Glutamatergic neuron (in vitro differentiated cells): ENCODE measurements around the gene ANKRD33B. TPM values are rescaled to one million over a fixed set of nuclear protein-coding genes. Genes with fewer than 3 reads are reported as not detected.

Experiments used
- DNase-seq: peaks from one replicate; pipeline ENCODE4 v3.0.0; 2022
- H3K27ac Mint-ChIP-seq: one replicate; pipeline ENCODE4 v1.8.0; 2020; ENCODE audit warnings: mild to moderate bottlenecking, mixed read lengths, inconsistent platforms; ENCODE audit not compliant: unreplicated experiment
- H3K27me3 Mint-ChIP-seq: one replicate; pipeline ENCODE4 v1.8.0; 2020; ENCODE audit warnings: mild to moderate bottlenecking, moderate library complexity, mixed read lengths, inconsistent platforms; ENCODE audit not compliant: unreplicated experiment
- H3K36me3 Mint-ChIP-seq: one replicate; pipeline ENCODE4 v1.8.0; 2020; ENCODE audit warnings: mild to moderate bottlenecking, mixed read lengths, inconsistent platforms; ENCODE audit not compliant: unreplicated experiment
- H3K4me1 Mint-ChIP-seq: one replicate; pipeline ENCODE4 v1.8.0; 2020; ENCODE audit warnings: mild to moderate bottlenecking, low read depth, mixed read lengths, inconsistent platforms; ENCODE audit not compliant: unreplicated experiment
- H3K4me3 Mint-ChIP-seq: one replicate; pipeline ENCODE4 v1.8.0; 2020; ENCODE audit warnings: mild to moderate bottlenecking, mixed read lengths, inconsistent platforms; ENCODE audit not compliant: unreplicated experiment
- H3K9me3 Mint-ChIP-seq: one replicate; pipeline ENCODE4 v1.8.0; 2020; ENCODE audit warnings: mild to moderate bottlenecking, moderate library complexity, mixed read lengths, inconsistent platforms; ENCODE audit not compliant: unreplicated experiment
- total RNA-seq: library from RNA; stranded (reverse); fragmentation: NEBNext Ultra II Directional; extraction: Animal tissue kit (Norgen Biotek cat#: 25700); gene quantifications from one replicate; pipeline ENCODE4 v1.2.1, GENCODE V29; 2021; ENCODE audit not compliant: unreplicated experiment
- TF ChIP-seq, protein P1 (sequence below): fragments of 200-600 bp; sonication (generic); IDR thresholded peaks from one replicate; pipeline ENCODE4 v1.5.0; 2021; ENCODE audit not compliant: partially characterized antibody, unreplicated experiment

Gene ANKRD33B
- total RNA-seq, 1 donor from 2014 or later = 14.5 TPM

DNA sequence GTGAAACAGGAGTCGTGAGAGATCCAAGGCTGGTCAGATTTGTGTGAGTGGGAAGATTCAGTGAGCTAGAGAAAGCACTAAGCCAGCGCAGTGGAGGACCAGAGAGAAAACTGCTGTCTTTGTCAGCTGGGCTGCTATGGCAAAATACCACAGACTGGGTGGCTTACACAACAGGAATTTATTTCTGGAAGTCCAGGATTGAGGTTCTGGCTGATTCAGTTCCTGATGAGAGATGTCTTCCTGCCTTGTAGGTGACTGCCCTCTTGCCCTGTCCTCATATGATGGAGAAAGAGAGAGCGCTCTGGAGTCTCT, 24.2 kb upstream of the ANKRD33B start:
- no peak for DNase-seq
- H3K27ac Mint-ChIP-seq = no peak overlapping the region
- H3K4me3 Mint-ChIP-seq = no peak overlapping the region
- peaks cover 9% of the 10 kb centered on the region for H3K4me1 Mint-ChIP-seq
- H3K36me3 Mint-ChIP-seq = peaks cover 4% of the 10 kb centered on the region
- TF ChIP-seq, protein P1, sequence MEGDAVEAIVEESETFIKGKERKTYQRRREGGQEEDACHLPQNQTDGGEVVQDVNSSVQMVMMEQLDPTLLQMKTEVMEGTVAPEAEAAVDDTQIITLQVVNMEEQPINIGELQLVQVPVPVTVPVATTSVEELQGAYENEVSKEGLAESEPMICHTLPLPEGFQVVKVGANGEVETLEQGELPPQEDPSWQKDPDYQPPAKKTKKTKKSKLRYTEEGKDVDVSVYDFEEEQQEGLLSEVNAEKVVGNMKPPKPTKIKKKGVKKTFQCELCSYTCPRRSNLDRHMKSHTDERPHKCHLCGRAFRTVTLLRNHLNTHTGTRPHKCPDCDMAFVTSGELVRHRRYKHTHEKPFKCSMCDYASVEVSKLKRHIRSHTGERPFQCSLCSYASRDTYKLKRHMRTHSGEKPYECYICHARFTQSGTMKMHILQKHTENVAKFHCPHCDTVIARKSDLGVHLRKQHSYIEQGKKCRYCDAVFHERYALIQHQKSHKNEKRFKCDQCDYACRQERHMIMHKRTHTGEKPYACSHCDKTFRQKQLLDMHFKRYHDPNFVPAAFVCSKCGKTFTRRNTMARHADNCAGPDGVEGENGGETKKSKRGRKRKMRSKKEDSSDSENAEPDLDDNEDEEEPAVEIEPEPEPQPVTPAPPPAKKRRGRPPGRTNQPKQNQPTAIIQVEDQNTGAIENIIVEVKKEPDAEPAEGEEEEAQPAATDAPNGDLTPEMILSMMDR = no peak
- H3K27me3 Mint-ChIP-seq = peaks cover 2% of the 10 kb centered on the region
- H3K9me3 Mint-ChIP-seq = peaks cover 9% of the 10 kb centered on the region

GRCh38 chr5:10540036-10540544, 23.8 kb upstream of the ANKRD33B start:
- Mint-ChIP-seq H3K4me3 (no peak overlapping the region), H3K27me3 (no peaks in the 10 kb centered on the region), H3K36me3 (peaks cover 4% of the 10 kb centered on the region), H3K9me3 (peaks cover 6% of the 10 kb centered on the region), H3K4me1 (peaks cover 5% of the 10 kb centered on the region), H3K27ac (no peak overlapping the region)
- DNase-seq = no peak
- TF ChIP-seq, protein P1 = no peak

- Mint-ChIP-seq H3K27me3 (no peaks in the 10 kb centered on the region), H3K4me1 (peaks cover 5% of the 10 kb centered on the region), H3K36me3 (peaks cover 4% of the 10 kb centered on the region), H3K27ac (no peak overlapping the region), H3K9me3 (peaks cover 6% of the 10 kb centered on the region), H3K4me3 (no peak overlapping the region)
- TF ChIP-seq, protein P1 = no peak
- no peak for DNase-seq
Measured at GRCh38 chr5:10540951-10541646, 22.8 kb upstream of the ANKRD33B start.

GRCh38 chr5:10542055-10542550, 21.8 kb upstream of the ANKRD33B start:
- Mint-ChIP-seq H3K27me3 (peaks cover 2% of the 10 kb centered on the region), H3K9me3 (peaks cover 6% of the 10 kb centered on the region), H3K36me3 (peaks cover 4% of the 10 kb centered on the region), H3K27ac (no peak overlapping the region), H3K4me1 (no peaks in the 10 kb centered on the region), H3K4me3 (no peak overlapping the region)
- no peak for DNase-seq
- TF ChIP-seq, protein P1 = no peak

DNA sequence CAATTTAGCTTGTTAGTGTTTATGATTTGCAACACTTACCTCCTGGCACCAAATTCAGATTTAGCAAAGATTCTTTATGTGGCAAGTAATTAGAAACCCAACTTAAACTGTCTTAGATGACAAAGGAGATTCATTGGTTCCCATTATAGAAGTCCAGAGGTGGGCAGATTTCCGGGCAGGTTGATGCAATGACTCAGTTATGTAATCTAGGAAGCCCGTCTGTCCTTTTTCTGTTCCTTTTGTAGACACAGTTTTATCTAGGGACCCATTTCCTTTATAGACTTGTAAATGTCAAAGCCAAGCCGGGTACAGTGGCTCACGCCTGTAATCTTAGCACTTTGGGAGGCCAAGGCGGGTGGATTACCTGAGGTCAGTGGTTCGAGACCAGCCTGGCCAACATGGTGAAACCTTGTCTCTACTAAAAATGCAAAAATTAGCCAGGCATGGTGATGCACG, 20.3 kb upstream of the ANKRD33B start:
- DNase-seq = no peak
- H3K27me3 Mint-ChIP-seq = peaks cover 6% of the 10 kb centered on the region
- peaks cover 4% of the 10 kb centered on the region for H3K36me3 Mint-ChIP-seq
- no peak overlapping the region for H3K27ac Mint-ChIP-seq
- TF ChIP-seq, protein P1 = no peak
- H3K4me3 Mint-ChIP-seq = no peak overlapping the region
- H3K9me3 Mint-ChIP-seq = peaks cover 13% of the 10 kb centered on the region
- no peaks in the 10 kb centered on the region for H3K4me1 Mint-ChIP-seq
